Measurements from ENCODE around the gene SERPINB6.
"Not testable (repeated sequence)": the region's sequence is repeated elsewhere in the genome, so short reads cannot be mapped to it uniquely, and the experiment has no call there.

The SERPINB6 gene

DNA sequence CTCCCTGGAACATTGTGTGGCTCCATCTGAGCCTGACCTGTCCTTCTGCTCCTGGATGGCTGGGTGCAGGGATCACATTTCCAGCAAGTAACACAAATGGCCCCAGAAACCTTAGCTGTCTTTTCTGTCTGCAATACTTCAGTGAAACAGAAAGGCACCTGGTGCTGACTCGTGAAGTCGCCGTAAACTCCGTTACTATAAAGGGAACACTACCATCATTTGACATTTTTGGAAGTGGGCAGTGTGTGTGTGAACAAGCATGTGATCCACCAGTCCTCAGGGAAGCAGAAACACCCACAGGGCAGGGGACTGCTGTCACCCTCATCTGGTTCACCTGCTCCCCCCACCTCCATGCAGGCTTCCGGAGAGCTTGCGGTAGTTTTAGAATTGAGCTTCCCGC is 23.9 kb downstream of the SERPINB6 start:
- in situ Hi-C loops (cut with MboI; ENCODE audit: low pct_unique_long_range_greater_than_20kb, low sequenced_read_pairs, unreplicated experiment), result no loop called here
- TF ChIP-seq, protein P1, sequence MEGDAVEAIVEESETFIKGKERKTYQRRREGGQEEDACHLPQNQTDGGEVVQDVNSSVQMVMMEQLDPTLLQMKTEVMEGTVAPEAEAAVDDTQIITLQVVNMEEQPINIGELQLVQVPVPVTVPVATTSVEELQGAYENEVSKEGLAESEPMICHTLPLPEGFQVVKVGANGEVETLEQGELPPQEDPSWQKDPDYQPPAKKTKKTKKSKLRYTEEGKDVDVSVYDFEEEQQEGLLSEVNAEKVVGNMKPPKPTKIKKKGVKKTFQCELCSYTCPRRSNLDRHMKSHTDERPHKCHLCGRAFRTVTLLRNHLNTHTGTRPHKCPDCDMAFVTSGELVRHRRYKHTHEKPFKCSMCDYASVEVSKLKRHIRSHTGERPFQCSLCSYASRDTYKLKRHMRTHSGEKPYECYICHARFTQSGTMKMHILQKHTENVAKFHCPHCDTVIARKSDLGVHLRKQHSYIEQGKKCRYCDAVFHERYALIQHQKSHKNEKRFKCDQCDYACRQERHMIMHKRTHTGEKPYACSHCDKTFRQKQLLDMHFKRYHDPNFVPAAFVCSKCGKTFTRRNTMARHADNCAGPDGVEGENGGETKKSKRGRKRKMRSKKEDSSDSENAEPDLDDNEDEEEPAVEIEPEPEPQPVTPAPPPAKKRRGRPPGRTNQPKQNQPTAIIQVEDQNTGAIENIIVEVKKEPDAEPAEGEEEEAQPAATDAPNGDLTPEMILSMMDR (IDR thresholded peaks at IDR 0.05; ENCODE audit: extremely low read depth, insufficient read depth, missing control alignments), result no peak
- no peak for DNase-seq (ENCODE audit: low spot score)

DNA sequence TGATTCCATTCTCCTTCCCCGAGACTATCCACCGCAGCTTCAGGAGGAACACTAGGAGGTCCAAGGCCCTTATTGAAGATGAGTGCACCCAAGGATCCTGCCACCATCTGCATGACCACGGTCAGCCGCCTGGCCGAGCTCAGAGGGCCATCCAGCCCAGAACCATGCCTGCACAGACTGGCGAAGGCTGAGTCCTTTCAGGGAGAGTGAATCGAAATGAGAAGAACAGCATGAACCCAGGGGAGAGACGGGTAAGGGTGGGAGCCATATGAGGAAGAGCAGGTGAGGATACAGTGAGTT is 26.3 kb downstream of the SERPINB6 start:
- in situ Hi-C loops (cut with MboI; ENCODE audit: low pct_unique_long_range_greater_than_20kb, low sequenced_read_pairs, unreplicated experiment), result no loop called here
- TF ChIP-seq, protein P1 (IDR thresholded peaks at IDR 0.05; ENCODE audit: extremely low read depth, insufficient read depth, missing control alignments), result no peak
- no peak for DNase-seq (ENCODE audit: low spot score)

DNA sequence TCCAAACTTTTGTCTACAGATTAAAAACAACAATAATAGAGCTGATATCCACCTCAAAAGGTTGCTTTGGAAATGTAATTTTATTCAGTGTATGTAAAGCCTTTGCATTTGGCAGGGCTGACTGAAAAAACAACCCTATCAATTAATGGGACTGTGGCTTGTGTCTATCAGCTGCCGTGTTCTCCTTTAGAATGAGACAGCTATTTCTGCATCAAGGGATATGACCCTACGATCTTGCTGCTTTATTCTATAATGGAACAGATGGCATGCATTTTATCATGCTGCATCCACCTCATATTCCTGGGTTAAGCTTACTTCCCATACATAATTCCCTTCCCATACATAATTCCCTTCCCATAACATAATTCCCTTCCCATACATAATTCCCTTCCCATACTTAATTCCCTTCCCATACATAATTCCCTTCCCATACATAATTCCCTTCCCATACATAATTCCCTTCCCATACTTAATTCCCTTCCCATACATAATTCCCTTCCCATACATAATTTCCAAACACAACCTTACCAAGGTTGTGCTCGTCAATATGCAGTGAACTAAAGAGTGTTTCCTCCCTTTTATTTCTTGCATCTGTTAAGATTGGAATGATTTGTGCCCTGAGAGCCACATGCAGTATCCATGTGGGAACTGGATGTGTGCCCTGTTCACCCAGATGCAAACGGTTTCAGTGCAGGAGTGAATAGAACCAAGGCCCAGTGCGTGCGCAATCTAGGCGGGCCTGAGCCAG is 26.8 kb downstream of the SERPINB6 start:
- in situ Hi-C loops (cut with MboI; ENCODE audit: low pct_unique_long_range_greater_than_20kb, low sequenced_read_pairs, unreplicated experiment), result no loop called here
- TF ChIP-seq, protein P1 (IDR thresholded peaks at IDR 0.05; ENCODE audit: extremely low read depth, insufficient read depth, missing control alignments), result no peak
- no peak for DNase-seq (ENCODE audit: low spot score)

DNA sequence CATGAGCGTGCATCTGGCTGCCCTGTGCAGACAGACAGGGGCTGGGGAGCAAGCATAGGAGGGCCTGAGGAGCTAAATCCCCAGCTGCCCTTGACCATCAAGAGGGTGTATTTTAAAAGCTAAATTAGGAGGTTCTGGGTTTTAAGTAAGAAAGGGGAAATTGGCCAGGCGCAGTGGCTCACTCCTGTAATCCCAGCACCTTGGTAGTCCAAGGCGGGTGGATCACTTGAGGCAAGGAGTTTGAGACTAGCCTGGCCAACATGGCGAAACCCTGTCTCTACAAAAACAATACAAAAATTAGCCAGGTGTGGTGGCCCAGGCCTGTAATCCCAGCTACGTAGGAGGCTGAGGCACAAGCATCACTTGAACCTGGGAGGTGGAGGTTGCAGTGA is 27.8 kb downstream of the SERPINB6 start:
- TF ChIP-seq, protein P1 (IDR thresholded peaks at IDR 0.05; ENCODE audit: extremely low read depth, insufficient read depth, missing control alignments), result no peak
- in situ Hi-C loops (cut with MboI; ENCODE audit: low pct_unique_long_range_greater_than_20kb, low sequenced_read_pairs, unreplicated experiment), result no loop called here
- no peak for DNase-seq (ENCODE audit: low spot score)

DNA sequence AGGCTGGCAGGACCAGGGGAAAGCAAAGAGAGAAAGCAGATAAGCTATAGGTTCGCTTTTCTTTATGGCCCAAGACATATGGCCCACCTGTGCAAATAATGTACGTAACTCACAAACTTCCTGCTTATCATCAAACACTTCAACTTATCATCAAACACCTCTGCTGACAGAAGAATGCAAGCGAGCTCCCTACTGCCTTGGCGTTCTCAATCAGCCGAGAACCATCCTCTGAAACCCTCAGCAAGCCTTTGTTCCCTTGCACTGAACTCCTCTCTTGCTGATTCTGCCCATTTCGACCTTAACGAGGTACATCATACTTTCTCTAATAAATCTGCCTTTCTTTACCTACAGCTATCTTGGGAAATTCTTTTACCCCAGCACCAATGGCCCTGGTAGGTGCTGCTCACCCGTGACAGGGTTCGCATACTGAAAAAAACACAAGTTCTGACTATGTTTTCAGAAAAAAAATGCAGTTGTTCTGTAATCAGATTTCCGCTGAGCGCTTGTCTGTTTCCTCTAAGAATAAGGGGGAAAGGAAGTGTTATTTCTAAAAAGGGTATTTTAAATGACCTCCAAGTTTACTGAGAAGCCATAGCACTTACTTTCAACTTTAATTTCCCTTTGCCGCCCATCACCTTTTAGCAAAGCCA is 28.3 kb downstream of the SERPINB6 start:
- no peak for DNase-seq (ENCODE audit: low spot score)
- in situ Hi-C loops (cut with MboI; ENCODE audit: low pct_unique_long_range_greater_than_20kb, low sequenced_read_pairs, unreplicated experiment), result no loop called here
- TF ChIP-seq, protein P1 (IDR thresholded peaks at IDR 0.05; ENCODE audit: extremely low read depth, insufficient read depth, missing control alignments), result no peak

DNA sequence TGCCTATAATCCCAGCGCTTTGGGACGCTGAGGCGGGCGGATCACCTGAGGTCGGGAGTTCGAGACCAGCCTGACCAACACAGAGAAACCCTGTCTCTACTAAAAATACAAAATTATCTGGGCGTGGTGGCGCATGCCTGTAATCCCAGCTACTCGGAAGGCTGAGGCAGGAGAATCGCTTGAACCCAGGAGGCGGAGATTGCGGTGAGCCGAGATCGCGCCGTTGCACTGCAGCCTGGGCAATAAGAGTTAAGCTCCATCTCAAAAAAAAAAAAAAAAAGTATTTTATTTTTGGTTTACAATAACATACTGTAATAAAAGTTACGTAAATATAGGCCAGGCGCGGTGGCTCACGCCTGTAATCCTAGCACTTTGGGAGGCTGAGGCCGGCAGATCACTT is 29.3 kb downstream of the SERPINB6 start:
- in situ Hi-C loops (cut with MboI; ENCODE audit: low pct_unique_long_range_greater_than_20kb, low sequenced_read_pairs, unreplicated experiment); DNase-seq (ENCODE audit: low spot score): not testable (repeated sequence)

DNA sequence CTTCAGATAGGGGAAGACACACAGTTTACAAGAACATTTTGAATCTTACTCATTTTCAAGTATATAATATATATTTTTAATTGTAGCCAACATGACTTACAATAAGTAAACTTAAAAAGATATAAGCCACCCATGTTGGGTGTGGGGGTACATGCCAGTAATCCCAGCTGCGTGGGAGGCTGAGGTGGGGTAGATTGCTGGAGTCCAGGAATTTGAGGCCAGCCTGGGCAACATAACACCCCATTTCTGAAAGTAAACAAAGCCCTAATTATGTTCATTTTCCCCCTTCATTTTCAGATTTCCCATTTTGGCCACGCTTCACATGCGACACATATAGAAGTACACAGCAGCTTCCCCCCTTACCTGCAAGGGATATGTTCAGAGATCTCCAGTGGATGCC is 30.5 kb downstream of the SERPINB6 start:
- in situ Hi-C loops (cut with MboI; ENCODE audit: low pct_unique_long_range_greater_than_20kb, low sequenced_read_pairs, unreplicated experiment), result no loop called here
- TF ChIP-seq, protein P1 (IDR thresholded peaks at IDR 0.05; ENCODE audit: extremely low read depth, insufficient read depth, missing control alignments), result no peak
- no peak for DNase-seq (ENCODE audit: low spot score)
